OCI-LY7 (cell line): Measurements from ENCODE around the gene DGKH.

ENCODE experiments used
- CTCF ChIP-seq: fragments of 200-600 bp; sonication (generic); conservative IDR thresholded peaks from 2 replicates; pipeline ENCODE4 v1.5.1; 2014; ENCODE audit warnings: mild to moderate bottlenecking, antibody characterized with exemption, low read length, moderate library complexity, mixed read lengths
- EZH2phosphoT487 ChIP-seq: fragments of 200-600 bp; sonication (generic); IDR thresholded peaks from 2 replicates; pipeline ENCODE4 v1.6.1; 2018; ENCODE audit warnings: low read depth, borderline replicate concordance, mild to moderate bottlenecking, mixed run types, antibody characterized with exemption, low read length, moderate library complexity, mixed read lengths

- TF ChIP-seq CTCF (no peak), EZH2phosphoT487 (no peak)
Observed at GRCh38 chr13:42219051-42219450, 170.6 kb downstream of the DGKH start.
